ENCODE data around the gene S1PR4. TPM values are rescaled to one million over a fixed set of nuclear protein-coding genes. Genes with fewer than 3 reads are reported as not detected.

Gene S1PR4
- total RNA-seq, 1 experiment from 2014 or later, result 0.26 TPM

GRCh38 chr19:3133793-3134116, 44.8 kb upstream of the S1PR4 start:
- H3K36me3 ChIP-seq (ENCODE audit: control insufficient read depth, insufficient read depth, low read length), result no peaks in the 10 kb centered on the region
- ATAC-seq (no peak), DNase-seq (ENCODE audit: low read depth, low spot score) (no peak)
- no peaks in the 10 kb centered on the region for H3K9me3 ChIP-seq (ENCODE audit: control insufficient read depth, insufficient read depth, low read depth, low read length)
- in situ Hi-C loops (cut with HindIII; ENCODE audit: low pct_unique_long_range_greater_than_20kb, low sequenced_read_pairs) (no loop called here), intact Hi-C loops (cut with micrococcal nuclease; ENCODE audit: unreplicated experiment) (no loop called here)
- H3K4me3 ChIP-seq (ENCODE audit: low read depth in 2 of 2, low read length in 2 of 2), result no peak overlapping the region
- CTCF ChIA-PET, result no interaction called here
- TF ChIP-seq SIN3A (IDR thresholded peaks at IDR 0.05; ENCODE audit: borderline replicate concordance, insufficient read depth, low read depth, low read length) (no peak), REST (IDR thresholded peaks at IDR 0.05; ENCODE audit: insufficient read depth in 1 of 2, low read depth in 2 of 2, low read length in 1 of 2) (no peak), TCF7L2 (IDR thresholded peaks at IDR 0.05; ENCODE audit: low read depth, low read length) (no peak), CTCF (IDR thresholded peaks at IDR 0.05) (no peak), POLR2AphosphoS5 (IDR thresholded peaks at IDR 0.05; ENCODE audit: low read depth, low read length) (no peak)
- peaks cover 4% of the 10 kb centered on the region for H3K4me1 ChIP-seq (ENCODE audit: control insufficient read depth, insufficient read depth, low read length)
- BruUV-seq (replicated peaks), result no TSS peak
- no peaks in the 10 kb centered on the region for H3K27me3 ChIP-seq (ENCODE audit: control insufficient read depth, insufficient read depth, low read length)
- H3K27ac ChIP-seq (ENCODE audit: low read length), result peak overlapping the region; percentile 59; the same call in 1 of the 2 replicates
- POLR2A ChIA-PET, result no interaction called here

- H3K9me3 ChIP-seq (ENCODE audit: control insufficient read depth, insufficient read depth, low read depth, low read length), result no peaks in the 10 kb centered on the region
- intact Hi-C loops (cut with micrococcal nuclease; ENCODE audit: unreplicated experiment) (no loop called here), in situ Hi-C loops (cut with HindIII; ENCODE audit: low pct_unique_long_range_greater_than_20kb, low sequenced_read_pairs) (no loop called here)
- TF ChIP-seq POLR2AphosphoS5 (IDR thresholded peaks at IDR 0.05; ENCODE audit: low read depth, low read length) (no peak), SIN3A (IDR thresholded peaks at IDR 0.05; ENCODE audit: borderline replicate concordance, insufficient read depth, low read depth, low read length) (no peak), TCF7L2 (IDR thresholded peaks at IDR 0.05; ENCODE audit: low read depth, low read length) (no peak), REST (IDR thresholded peaks at IDR 0.05; ENCODE audit: insufficient read depth in 1 of 2, low read depth in 2 of 2, low read length in 1 of 2) (no peak), CTCF (IDR thresholded peaks at IDR 0.05) (no peak)
- ChIA-PET CTCF (no interaction called here), POLR2A (no interaction called here)
- ATAC-seq (peak; percentile 54), DNase-seq (ENCODE audit: low read depth, low spot score) (no peak)
- BruUV-seq (replicated peaks), result no TSS peak
- 0 out of 2 replicates have a peak within 1 kb of the TSS, but pooled peaks have one; percentile 34 for H3K27ac ChIP-seq (ENCODE audit: low read length)
- H3K27me3 ChIP-seq (ENCODE audit: control insufficient read depth, insufficient read depth, low read length), result no peaks in the 10 kb centered on the region
- peaks cover 4% of the 10 kb centered on the region for H3K4me1 ChIP-seq (ENCODE audit: control insufficient read depth, insufficient read depth, low read length)
- H3K36me3 ChIP-seq (ENCODE audit: control insufficient read depth, insufficient read depth, low read length), result no peaks in the 10 kb centered on the region
- peak within 1 kb of the TSS; percentile 34 to 49 for H3K4me3 ChIP-seq (ENCODE audit: low read depth in 2 of 2, low read length in 2 of 2)
These were observed 42.4 kb upstream of the S1PR4 start, which contains the start of gene GNA15 for GRCh38 chr19:3135961-3136683. Gene GNA15, plus strand, starts transcription at chr19:3136033. Its CDS starts 418 bp downstream, at chr19:3136451.
